ENCODE data around the gene PECR.
A peak's percentile ranks its signal among the peaks of the same experiment; 100 is the strongest.
"Not testable (repeated sequence)": the region's sequence is repeated elsewhere in the genome, so short reads cannot be mapped to it uniquely, and the experiment has no call there.

The PECR gene

DNA sequence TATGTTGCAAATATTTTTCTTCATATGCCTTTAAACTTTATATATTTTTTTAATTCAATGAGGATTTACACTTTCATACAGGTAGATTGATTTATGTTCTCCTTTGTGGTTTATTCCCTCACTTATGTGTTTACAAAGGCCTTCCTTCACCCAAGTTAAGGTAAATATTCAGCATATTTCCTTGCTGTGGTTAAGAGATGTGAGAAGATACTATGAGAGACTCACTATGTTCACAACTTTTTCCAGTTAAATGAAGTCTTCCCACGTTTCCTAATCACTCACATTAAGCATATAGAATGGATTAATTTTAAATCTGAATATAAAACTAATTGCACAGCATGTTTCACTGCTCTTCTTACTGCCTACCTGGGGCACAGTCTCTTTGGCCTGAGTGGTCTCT is 597 bp downstream of the PECR start (continued):
- TF ChIP-seq ZBTB49 (tag by site-specific recombination; IDR thresholded peaks at IDR 0.05; ENCODE audit: low read depth), result no peak
- no peak for TF ChIP-seq ZNF626 (tag by site-specific recombination; IDR thresholded peaks at IDR 0.05)
- no peak for TF ChIP-seq ZNF777 (tag by site-specific recombination; IDR thresholded peaks at IDR 0.05; ENCODE audit: borderline replicate concordance)
- no peak for TF ChIP-seq ZNF768 (tag by site-specific recombination; IDR thresholded peaks at IDR 0.05)
- TF ChIP-seq OVOL3 (tag by site-specific recombination; IDR thresholded peaks at IDR 0.05), result no peak

DNA sequence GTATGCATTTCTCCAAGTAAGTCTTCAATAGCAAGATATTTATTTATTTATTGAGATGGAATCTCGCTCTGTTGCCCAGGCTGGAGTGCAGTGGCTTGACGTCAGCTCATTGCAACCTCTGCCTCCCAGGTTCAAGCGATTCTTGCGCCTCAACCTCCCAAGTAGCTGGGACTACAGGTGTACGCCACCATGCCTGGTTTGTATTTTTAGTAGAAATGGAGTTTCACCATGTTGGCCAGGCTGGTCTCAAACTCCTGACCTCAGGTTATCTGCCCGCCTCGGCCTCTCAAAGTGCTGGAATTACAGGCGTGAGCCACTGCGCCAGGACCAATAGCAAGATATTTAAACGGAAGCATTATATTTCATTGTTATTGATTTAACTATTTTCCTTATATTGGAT is 1.6 kb downstream of the PECR start:
- H3K9me3 ChIP-seq (ENCODE audit: control insufficient read depth, insufficient read depth, low read depth, low read length); H3K36me3 ChIP-seq (ENCODE audit: control insufficient read depth in 2 of 2, insufficient read depth in 1 of 2, low read length in 2 of 2); POLR2A ChIA-PET; H3K4me3 ChIP-seq (ENCODE audit: low read depth, low read length); H3K27ac ChIP-seq (ENCODE audit: extremely low read depth, low read depth, low read length); H3K4me1 ChIP-seq (ENCODE audit: control insufficient read depth, insufficient read depth, low read length): not testable (repeated sequence)
- CTCF ChIA-PET, result interaction anchor here (0.7 kb wide), 1 partner anchor 297 kb away, joined by 4 read pairs; no protein-coding TSS in a partner anchor

- TF ChIP-seq ZNF362 (tag by site-specific recombination; IDR thresholded peaks at IDR 0.05) (peak; percentile 46; the same call in 1 of the 2 replicates), ZNF837 (tag by site-specific recombination; IDR thresholded peaks at IDR 0.05) (no peak), KLF8 (tag by site-specific recombination; IDR thresholded peaks at IDR 0.05) (no peak), SCRT2 (tag by site-specific recombination; IDR thresholded peaks at IDR 0.05) (peak; percentile 85)
- Histone ChIP-seq H3K27ac (ENCODE audit: extremely low read depth, low read depth, low read length) (no peak overlapping the region), H3K36me3 (ENCODE audit: control insufficient read depth in 2 of 2, insufficient read depth in 1 of 2, low read length in 2 of 2) (peaks cover 10 to 11% of the 10 kb centered on the region in 2 experiments), H3K4me3 (ENCODE audit: low read depth, low read length) (no peak overlapping the region), H3K4me1 (ENCODE audit: control insufficient read depth, insufficient read depth, low read length) (no peaks in the 10 kb centered on the region), H3K9me3 (ENCODE audit: control insufficient read depth, insufficient read depth, low read depth, low read length) (no peaks in the 10 kb centered on the region)
- ChIA-PET CTCF (no interaction called here), POLR2A (no interaction called here)
Observed at GRCh38 chr2:216078776-216079175, 2.8 kb downstream of the PECR start.

DNA sequence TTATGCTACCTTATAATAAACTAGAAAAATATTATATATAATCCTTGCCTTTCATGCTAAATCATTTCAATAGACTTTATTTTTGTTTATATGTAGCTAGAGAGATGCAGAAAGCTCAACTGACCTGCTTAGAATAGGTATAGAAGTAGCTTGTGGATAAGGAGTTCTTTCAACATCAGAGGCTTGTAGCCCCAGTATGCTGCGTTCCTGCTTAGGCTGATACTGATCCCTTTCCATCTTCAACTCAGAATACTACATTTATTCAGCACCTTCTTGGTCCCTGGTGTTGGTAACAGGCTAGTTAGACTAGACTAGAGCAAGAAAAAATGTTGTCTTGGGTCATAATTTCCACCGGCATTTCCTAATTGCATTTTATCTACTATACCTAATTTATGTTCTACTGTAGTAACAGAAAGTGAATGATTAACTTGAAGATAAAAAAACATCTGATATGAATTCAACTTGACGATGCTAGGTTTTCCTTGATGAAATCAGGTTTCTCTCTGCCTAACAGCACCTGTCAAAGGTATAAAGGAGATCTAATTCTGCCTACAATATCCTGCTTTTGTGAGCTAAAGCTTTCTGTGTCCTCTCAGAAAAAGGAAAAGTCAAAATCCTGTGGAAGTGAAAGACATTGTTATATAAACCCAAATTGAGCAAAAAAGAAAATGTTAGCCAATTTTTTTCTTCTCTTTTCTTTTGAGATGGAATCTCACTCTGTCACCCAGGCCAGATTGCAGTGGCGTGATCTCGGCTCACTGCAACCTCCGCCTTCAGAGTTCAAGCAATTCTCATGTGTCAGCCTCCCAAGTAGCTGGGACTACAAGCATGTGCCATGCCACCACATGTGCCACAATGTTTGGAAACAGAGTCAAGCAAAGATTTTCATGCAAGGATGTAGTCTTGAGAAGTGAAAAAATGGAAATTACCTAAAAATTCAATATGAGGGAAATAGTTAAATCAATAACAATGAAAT is 5.8 kb downstream of the PECR start:
- Histone ChIP-seq H3K27ac (ENCODE audit: extremely low read depth, low read depth, low read length) (no peak overlapping the region), H3K4me1 (ENCODE audit: control insufficient read depth, insufficient read depth, low read length) (no peaks in the 10 kb centered on the region), H3K9me3 (ENCODE audit: control insufficient read depth, insufficient read depth, low read depth, low read length) (no peaks in the 10 kb centered on the region), H3K4me3 (ENCODE audit: low read depth, low read length) (no peak overlapping the region), H3K36me3 (ENCODE audit: control insufficient read depth in 2 of 2, insufficient read depth in 1 of 2, low read length in 2 of 2) (peaks cover 15 to 21% of the 10 kb centered on the region in 2 experiments)
- CTCF ChIA-PET, result interaction anchor here (0.7 to 1.0 kb wide), 3 partner anchors 39 to 434 kb away, joined by 3 to 4 read pairs (median 3); no protein-coding TSS in a partner anchor
- POLR2A ChIA-PET, result no interaction called here
- TF ChIP-seq ZNF214 (tag by site-specific recombination; IDR thresholded peaks at IDR 0.05; ENCODE audit: borderline replicate concordance), result no peak
- TF ChIP-seq, protein P1, sequence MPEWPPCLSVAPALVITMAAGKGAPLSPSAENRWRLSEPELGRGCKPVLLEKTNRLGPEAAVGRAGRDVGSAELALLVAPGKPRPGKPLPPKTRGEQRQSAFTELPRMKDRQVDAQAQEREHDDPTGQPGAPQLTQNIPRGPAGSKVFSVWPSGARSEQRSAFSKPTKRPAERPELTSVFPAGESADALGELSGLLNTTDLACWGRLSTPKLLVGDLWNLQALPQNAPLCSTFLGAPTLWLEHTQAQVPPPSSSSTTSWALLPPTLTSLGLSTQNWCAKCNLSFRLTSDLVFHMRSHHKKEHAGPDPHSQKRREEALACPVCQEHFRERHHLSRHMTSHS (tag by site-specific recombination; IDR thresholded peaks at IDR 0.05), result no peak
- TF ChIP-seq ZNF621 (tag by site-specific recombination; IDR thresholded peaks at IDR 0.05), result no peak
- TF ChIP-seq ZBTB1 (tag by site-specific recombination; IDR thresholded peaks at IDR 0.05), result no peak
- no peak for TF ChIP-seq ZNF768 (tag by site-specific recombination; IDR thresholded peaks at IDR 0.05)
- TF ChIP-seq SP7 (tag by site-specific recombination; IDR thresholded peaks at IDR 0.05), result no peak
- no peak for TF ChIP-seq ZFP41 (tag by site-specific recombination; IDR thresholded peaks at IDR 0.05; ENCODE audit: borderline replicate concordance)
- TF ChIP-seq KLF7 (tag by site-specific recombination; IDR thresholded peaks at IDR 0.05; ENCODE audit: borderline replicate concordance), result no peak
- TF ChIP-seq ZNF473 (tag by site-specific recombination; IDR thresholded peaks at IDR 0.05), result no peak
- TF ChIP-seq ZNF366 (tag by site-specific recombination; conservative IDR thresholded peaks at IDR 0.05), result no peak
- TF ChIP-seq TRIM28 (IDR thresholded peaks at IDR 0.05; ENCODE audit: borderline replicate concordance, low read length), result no peak
- TF ChIP-seq ZNF37A (tag by site-specific recombination; IDR thresholded peaks at IDR 0.05), result no peak
- TF ChIP-seq ZNF18 (tag by site-specific recombination; IDR thresholded peaks at IDR 0.05), result no peak
- TF ChIP-seq ZNF302 (tag by site-specific recombination; IDR thresholded peaks at IDR 0.05; ENCODE audit: low read depth), result no peak
